ENCODE measurements around the gene APP.

GRCh38 chr21:26127073-26127814 is 43.3 kb downstream of the APP start:
- TF ChIP-seq CTCF (IDR thresholded peaks at IDR 0.05), result no peak
- no peak for TF ChIP-seq POLR2A (IDR thresholded peaks at IDR 0.05)
- no peak for TF ChIP-seq POLR2AphosphoS5 (IDR thresholded peaks at IDR 0.05)
